Measurements from ENCODE around the gene APMAP.

APMAP gene

DNA sequence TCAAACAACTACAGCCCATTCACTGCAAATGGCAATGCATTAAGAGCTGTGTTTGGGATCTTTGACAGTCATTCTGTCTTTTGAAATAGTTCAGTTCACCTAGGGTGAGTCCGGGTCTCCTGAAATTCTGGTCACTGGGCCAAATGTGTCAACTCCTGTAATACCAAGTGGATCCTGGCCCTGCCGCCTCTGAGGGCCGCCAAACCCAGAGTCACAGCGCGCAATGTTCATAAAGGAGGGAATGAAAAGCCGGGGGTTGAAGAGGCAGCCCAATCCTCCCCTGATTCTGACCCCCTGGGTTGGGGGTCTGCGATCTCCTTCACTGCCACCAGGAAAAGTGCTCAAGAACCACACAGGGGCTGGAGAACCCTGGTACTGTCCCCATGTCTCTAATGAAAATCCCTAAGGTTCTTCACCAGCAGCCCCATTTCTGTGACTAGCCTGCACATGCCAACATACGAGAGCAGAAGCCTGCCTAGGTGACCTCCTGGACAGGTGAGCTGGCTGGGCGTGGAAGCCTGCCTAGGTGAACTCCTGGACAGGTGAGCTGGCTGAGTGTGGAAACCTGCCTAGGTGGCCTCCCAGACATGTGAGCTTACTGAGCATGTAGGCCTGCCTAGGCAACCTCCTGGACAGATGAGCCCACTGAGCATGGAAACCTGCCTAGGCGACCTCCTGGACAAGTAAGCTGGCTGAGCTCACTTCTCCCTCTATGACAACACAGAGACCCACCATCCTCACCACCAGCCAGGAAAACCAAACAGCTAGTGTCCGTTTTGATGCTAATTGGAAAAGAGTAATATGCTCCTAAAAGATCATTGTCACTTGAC is 16.1 kb upstream of the APMAP start:
- DNase-seq = no peak
- TF ChIP-seq, protein P1, sequence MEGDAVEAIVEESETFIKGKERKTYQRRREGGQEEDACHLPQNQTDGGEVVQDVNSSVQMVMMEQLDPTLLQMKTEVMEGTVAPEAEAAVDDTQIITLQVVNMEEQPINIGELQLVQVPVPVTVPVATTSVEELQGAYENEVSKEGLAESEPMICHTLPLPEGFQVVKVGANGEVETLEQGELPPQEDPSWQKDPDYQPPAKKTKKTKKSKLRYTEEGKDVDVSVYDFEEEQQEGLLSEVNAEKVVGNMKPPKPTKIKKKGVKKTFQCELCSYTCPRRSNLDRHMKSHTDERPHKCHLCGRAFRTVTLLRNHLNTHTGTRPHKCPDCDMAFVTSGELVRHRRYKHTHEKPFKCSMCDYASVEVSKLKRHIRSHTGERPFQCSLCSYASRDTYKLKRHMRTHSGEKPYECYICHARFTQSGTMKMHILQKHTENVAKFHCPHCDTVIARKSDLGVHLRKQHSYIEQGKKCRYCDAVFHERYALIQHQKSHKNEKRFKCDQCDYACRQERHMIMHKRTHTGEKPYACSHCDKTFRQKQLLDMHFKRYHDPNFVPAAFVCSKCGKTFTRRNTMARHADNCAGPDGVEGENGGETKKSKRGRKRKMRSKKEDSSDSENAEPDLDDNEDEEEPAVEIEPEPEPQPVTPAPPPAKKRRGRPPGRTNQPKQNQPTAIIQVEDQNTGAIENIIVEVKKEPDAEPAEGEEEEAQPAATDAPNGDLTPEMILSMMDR (IDR thresholded peaks at IDR 0.05; ENCODE audit: low read depth, low read length) = no peak
- Histone ChIP-seq H3K27ac (no peak overlapping the region), H3K9me3 (ENCODE audit: severe bottlenecking) (no peaks in the 10 kb centered on the region), H3K27me3 (ENCODE audit: insufficient read depth, low read depth, severe bottlenecking) (no peaks in the 10 kb centered on the region), H3K4me3 (ENCODE audit: low read depth, low read length) (no peak overlapping the region), H3K36me3 (no peaks in the 10 kb centered on the region)

DNA sequence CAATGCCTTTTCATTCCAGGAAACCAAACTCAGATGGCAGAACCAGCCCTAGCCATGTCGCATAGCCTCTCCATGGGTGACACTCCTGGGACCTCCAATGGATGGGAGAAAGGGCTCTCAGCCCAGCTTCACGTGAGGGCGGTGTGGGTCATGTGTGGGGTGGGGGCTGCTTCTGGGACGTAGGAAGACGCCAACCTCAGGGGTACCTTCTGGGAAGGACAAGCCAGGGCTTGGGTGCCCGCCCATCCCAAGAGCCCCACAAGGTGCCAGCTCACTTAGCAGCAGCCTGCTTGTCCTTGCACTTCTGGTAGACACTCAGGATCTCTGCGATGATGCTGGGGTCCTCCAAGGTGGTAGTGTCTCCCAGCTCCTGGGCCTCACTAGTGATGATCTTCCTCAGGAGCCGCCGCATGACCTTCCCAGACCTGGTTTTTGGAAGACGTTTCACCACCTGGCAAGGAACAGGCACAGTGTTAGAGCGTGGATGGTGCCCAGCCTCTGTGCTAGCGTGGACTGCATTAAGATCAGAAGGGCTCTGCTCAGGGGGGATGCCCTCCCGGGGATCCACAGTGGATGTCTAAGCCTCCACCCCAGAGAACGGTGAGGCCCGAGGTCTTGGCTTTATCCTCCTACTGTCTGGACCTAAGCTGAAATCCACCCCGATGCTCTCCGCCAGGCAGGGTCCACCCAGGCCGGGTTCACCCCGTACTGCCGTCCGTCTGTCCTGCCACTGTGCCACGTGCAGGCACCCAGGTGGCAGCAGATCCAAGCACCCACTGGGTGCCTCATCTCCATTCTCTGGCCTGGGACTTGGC is 15.1 kb upstream of the APMAP start:
- no peaks in the 10 kb centered on the region for H3K36me3 ChIP-seq
- DNase-seq = no peak
- no peaks in the 10 kb centered on the region for H3K9me3 ChIP-seq (ENCODE audit: severe bottlenecking)
- TF ChIP-seq, protein P1 (IDR thresholded peaks at IDR 0.05; ENCODE audit: low read depth, low read length) = no peak
- no peaks in the 10 kb centered on the region for H3K27me3 ChIP-seq (ENCODE audit: insufficient read depth, low read depth, severe bottlenecking)
- H3K27ac ChIP-seq = no peak overlapping the region
- no peak overlapping the region for H3K4me3 ChIP-seq (ENCODE audit: low read depth, low read length)

DNA sequence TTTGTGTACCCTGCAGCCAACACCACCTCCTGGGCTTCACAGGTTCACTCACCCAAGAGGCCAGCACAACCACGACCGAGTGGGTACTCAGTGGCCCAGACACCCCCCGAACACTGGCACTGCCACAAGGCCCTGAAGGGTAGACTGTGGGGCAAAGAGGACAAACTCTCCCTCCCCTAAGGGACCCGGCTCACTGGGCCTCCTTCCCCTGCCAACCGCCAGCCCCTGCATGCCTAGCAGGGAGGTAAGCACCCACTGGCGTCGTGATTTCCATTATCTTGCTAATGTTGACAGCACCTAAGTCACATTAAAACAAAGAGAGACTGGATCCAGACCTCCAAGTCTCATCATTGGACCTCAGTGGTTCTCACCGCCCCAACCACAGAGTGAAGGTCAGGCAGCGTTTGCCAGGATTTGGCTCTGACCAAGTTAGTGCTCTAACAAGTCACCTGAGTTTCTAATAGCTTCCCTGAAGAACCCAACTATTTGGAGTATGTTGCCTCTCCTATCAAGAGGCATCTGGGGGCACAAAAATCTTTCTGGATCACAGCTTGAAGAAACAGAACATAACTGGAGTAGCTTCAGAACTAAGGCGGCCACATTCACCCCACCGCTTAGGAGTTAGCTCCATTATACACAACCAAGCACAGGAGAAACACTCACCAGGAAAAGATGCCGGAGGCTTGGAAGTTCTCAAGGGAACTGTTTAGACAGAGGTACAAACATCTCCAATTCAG is 14.0 kb upstream of the APMAP start:
- Histone ChIP-seq H3K27me3 (ENCODE audit: insufficient read depth, low read depth, severe bottlenecking) (no peaks in the 10 kb centered on the region), H3K27ac (no peak overlapping the region), H3K36me3 (no peaks in the 10 kb centered on the region), H3K4me3 (ENCODE audit: low read depth, low read length) (no peak overlapping the region), H3K9me3 (ENCODE audit: severe bottlenecking) (no peaks in the 10 kb centered on the region)
- DNase-seq = no peak
- TF ChIP-seq, protein P1 (IDR thresholded peaks at IDR 0.05; ENCODE audit: low read depth, low read length) = no peak

DNA sequence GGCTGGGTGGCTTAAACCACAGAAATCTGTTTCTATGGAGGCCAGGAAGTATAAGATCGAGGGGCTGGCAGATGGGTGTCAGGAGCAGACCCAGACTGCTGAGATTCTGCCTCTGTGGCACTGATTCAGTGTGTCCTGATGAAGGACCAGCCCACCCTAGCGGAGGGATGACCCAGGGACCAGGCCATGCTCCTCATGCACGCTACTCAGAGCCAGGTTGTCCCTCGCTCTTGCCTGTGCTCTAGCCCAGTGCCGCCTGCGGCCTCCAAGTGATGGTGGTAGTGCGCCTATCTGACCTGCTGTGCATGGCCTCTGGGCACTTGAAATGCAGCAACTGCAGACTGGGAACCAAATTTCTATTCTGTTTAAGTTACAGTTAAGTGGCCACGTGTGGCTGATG is 13.1 kb upstream of the APMAP start:
- DNase-seq = no peak
- TF ChIP-seq, protein P1 (IDR thresholded peaks at IDR 0.05; ENCODE audit: low read depth, low read length) = no peak
- H3K4me3 ChIP-seq (ENCODE audit: low read depth, low read length) = no peak overlapping the region
- H3K36me3 ChIP-seq = no peaks in the 10 kb centered on the region
- no peaks in the 10 kb centered on the region for H3K9me3 ChIP-seq (ENCODE audit: severe bottlenecking)
- H3K27ac ChIP-seq = no peak overlapping the region
- H3K27me3 ChIP-seq (ENCODE audit: insufficient read depth, low read depth, severe bottlenecking) = no peaks in the 10 kb centered on the region

DNA sequence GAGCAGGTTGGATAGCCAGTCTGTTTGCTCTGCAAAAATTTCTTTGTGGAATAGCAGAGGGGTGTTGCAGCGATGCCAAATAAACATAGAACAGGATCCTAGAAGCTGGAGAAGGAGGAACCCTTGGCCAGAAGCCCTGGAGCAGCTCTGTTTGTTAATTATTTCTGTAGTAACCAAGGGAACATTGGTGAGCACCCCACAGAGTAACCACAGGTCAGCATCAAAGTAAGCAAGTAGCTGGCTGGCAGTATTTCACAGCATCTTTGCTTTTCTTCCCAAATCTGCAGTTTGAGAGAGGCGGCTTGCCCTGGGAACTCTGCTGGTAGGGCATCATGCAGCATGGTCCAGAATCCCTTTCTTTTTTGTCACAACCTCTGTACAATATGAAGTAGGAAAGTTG is 12.7 kb upstream of the APMAP start:
- Histone ChIP-seq H3K9me3 (ENCODE audit: severe bottlenecking) (no peaks in the 10 kb centered on the region), H3K36me3 (no peaks in the 10 kb centered on the region), H3K4me3 (ENCODE audit: low read depth, low read length) (no peak overlapping the region), H3K27me3 (ENCODE audit: insufficient read depth, low read depth, severe bottlenecking) (no peaks in the 10 kb centered on the region), H3K27ac (no peak overlapping the region)
- TF ChIP-seq, protein P1 (IDR thresholded peaks at IDR 0.05; ENCODE audit: low read depth, low read length) = no peak
- no peak for DNase-seq

Measured in WERI-Rb-1 (cell line).